ENCODE data around the gene ALDH1A2. TPM values are rescaled to one million over a fixed set of nuclear protein-coding genes. Genes with fewer than 3 reads are reported as not detected.
A peak's percentile ranks its signal among the peaks of the same experiment; 100 is the strongest.

Gene ALDH1A2
- total and polyA plus RNA-seq, 4 donors: 3.6 to 28.4 (median 9.5) TPM

DNA sequence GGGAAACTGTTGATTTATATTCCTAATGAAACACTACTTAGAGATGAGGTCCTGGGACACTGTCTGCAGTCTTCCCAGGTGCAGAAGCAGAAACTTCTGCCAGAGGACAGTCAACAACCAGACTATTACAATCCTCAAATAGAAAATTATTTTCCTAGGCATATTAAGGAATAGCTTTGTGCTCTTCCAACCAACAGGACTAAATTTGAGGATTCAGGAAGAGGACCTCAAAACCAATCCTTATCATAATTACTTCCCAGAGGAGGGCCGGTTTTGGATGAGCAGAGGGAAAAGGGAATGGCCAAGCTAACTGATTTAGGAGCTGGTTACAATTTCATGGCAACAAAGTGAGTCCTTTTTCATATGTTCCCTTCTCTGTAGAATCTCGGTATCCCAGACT is 21.0 kb downstream of the ALDH1A2 start:
- TF ChIP-seq CTCF (IDR thresholded peaks at IDR 0.05; ENCODE audit: control extremely low read depth, extremely low read depth): no peak
- Histone ChIP-seq H3K27me3 (ENCODE audit: control insufficient read depth in 3 of 3, insufficient read depth in 3 of 3, low read length in 2 of 3) (peaks cover 0 to 3% (median 0%) of the 10 kb centered on the region in 3 donors), H3K9me3 (ENCODE audit: control insufficient read depth in 4 of 4, insufficient read depth in 3 of 4, low read length in 3 of 4) (no peaks in the 10 kb centered on the region), H3K4me1 (ENCODE audit: control insufficient read depth in 5 of 5, insufficient read depth in 5 of 5, low read length in 5 of 5) (peaks cover 0 to 36% (median 10%) of the 10 kb centered on the region in 5 donors), H3K27ac (ENCODE audit: low read depth in 1 of 2, low read length in 1 of 2) (no peak overlapping the region), H3K4me3 (no peak overlapping the region), H3K9ac (ENCODE audit: insufficient read depth in 1 of 2, low read length in 2 of 2) (no peak overlapping the region), H3K36me3 (ENCODE audit: control insufficient read depth in 4 of 4, insufficient read depth in 4 of 4, low read length in 4 of 4) (no peaks in the 10 kb centered on the region)
- ATAC-seq (ENCODE audit: insufficient read depth, low FRiP score) (no peak), DNase-seq (no peak)
- WGBS, 2 donors: 88 to 92% methylated on average over 2 of the region's 2 CpGs

GRCh38 chr15:58043192-58043903 is 22.2 kb downstream of the ALDH1A2 start:
- no peak overlapping the region for H3K9ac ChIP-seq (ENCODE audit: insufficient read depth in 1 of 2, low read length in 2 of 2)
- no peaks in the 10 kb centered on the region for H3K9me3 ChIP-seq (ENCODE audit: control insufficient read depth in 4 of 4, insufficient read depth in 3 of 4, low read length in 3 of 4)
- no peak for ATAC-seq (ENCODE audit: insufficient read depth, low FRiP score)
- no peak overlapping the region for H3K4me3 ChIP-seq
- TF ChIP-seq CTCF (IDR thresholded peaks at IDR 0.05; ENCODE audit: control extremely low read depth, extremely low read depth): peak; percentile 15
- H3K27ac ChIP-seq (ENCODE audit: low read depth in 1 of 2, low read length in 1 of 2): no peak overlapping the region
- H3K27me3 ChIP-seq (ENCODE audit: control insufficient read depth in 3 of 3, insufficient read depth in 3 of 3, low read length in 2 of 3): peaks cover 0 to 3% (median 0%) of the 10 kb centered on the region in 3 donors
- H3K36me3 ChIP-seq (ENCODE audit: control insufficient read depth in 4 of 4, insufficient read depth in 4 of 4, low read length in 4 of 4): no peaks in the 10 kb centered on the region
- WGBS, 2 donors: 30 to 39% methylated on average over 5 of the region's 5 CpGs
- H3K4me1 ChIP-seq (ENCODE audit: control insufficient read depth in 5 of 5, insufficient read depth in 5 of 5, low read length in 5 of 5): peaks cover 0 to 48% (median 20%) of the 10 kb centered on the region in 5 donors
- peak; percentile 61 to 88 (median 80) for DNase-seq

- H3K27me3 ChIP-seq (ENCODE audit: control insufficient read depth in 3 of 3, insufficient read depth in 3 of 3, low read length in 2 of 3): peaks cover 0 to 3% (median 0%) of the 10 kb centered on the region in 3 donors
- H3K9me3 ChIP-seq (ENCODE audit: control insufficient read depth in 4 of 4, insufficient read depth in 3 of 4, low read length in 3 of 4): no peaks in the 10 kb centered on the region
- TF ChIP-seq CTCF (IDR thresholded peaks at IDR 0.05; ENCODE audit: control extremely low read depth, extremely low read depth): no peak
- no peak for ATAC-seq (ENCODE audit: insufficient read depth, low FRiP score)
- H3K9ac ChIP-seq (ENCODE audit: insufficient read depth in 1 of 2, low read length in 2 of 2): no peak overlapping the region
- 43 to 63% methylated on average over 3 of the region's 3 CpGs for WGBS, 2 donors
- H3K4me1 ChIP-seq (ENCODE audit: control insufficient read depth in 5 of 5, insufficient read depth in 5 of 5, low read length in 5 of 5): peaks cover 0 to 61% (median 29%) of the 10 kb centered on the region in 5 donors
- H3K27ac ChIP-seq (ENCODE audit: low read depth in 1 of 2, low read length in 1 of 2): no peak overlapping the region
- no peak overlapping the region for H3K4me3 ChIP-seq
- DNase-seq: no peak
- H3K36me3 ChIP-seq (ENCODE audit: control insufficient read depth in 4 of 4, insufficient read depth in 4 of 4, low read length in 4 of 4): no peaks in the 10 kb centered on the region
Measured at GRCh38 chr15:58042006-58042405, 23.5 kb downstream of the ALDH1A2 start.

Data from lung (tissue), 12 donors.